SK-N-MC (cell line): ENCODE results near the gene LIN7A.

Experiments used
- EZH2 ChIP-seq: fragments of 200-600 bp; sonication (generic); IDR thresholded peaks from one replicate; pipeline ENCODE4 v1.6.1; 2017; ENCODE audit warnings: antibody characterized with exemption
- POLR2AphosphoS5 ChIP-seq: IDR thresholded peaks from 2 replicates; pipeline ENCODE4 v1.6.1; 2012; ENCODE audit warnings: mild to moderate bottlenecking, low read depth, low read length, borderline replicate concordance

GRCh38 chr12:80862531-80862930 lies 75.2 kb downstream of the LIN7A start:
- TF ChIP-seq POLR2AphosphoS5 (no peak), EZH2 (no peak)
